Esophagus muscularis mucosa (tissue), 4 donors: Measurements from ENCODE around the gene FRS3.

ENCODE experiments used
- CTCF ChIP-seq, 3 experiments: fragments of 200-600 bp in 2 of 3; fragments of 450-650 bp in 1 of 3; sonication (generic) in 2 of 3; IDR thresholded peaks; one replicate each; pipeline ENCODE4 v1.5.1; 2017 to 2019; ENCODE audit warnings: antibody characterized with exemption in 3 of 3, mild to moderate bottlenecking in 2 of 3, moderate library complexity in 1 of 3
- EP300 ChIP-seq: sonication (generic); formaldehyde crosslinking; IDR thresholded peaks from one replicate; pipeline ENCODE4 v1.6.1; 2017; ENCODE audit warnings: antibody characterized with exemption
- POLR2A ChIP-seq: fragments of 450-650 bp; IDR thresholded peaks from one replicate; pipeline ENCODE4 v1.6.1; 2017; ENCODE audit warnings: antibody characterized with exemption, moderate library complexity, mild to moderate bottlenecking, low read depth
- POLR2AphosphoS5 ChIP-seq, 2 donors: sonication (generic); formaldehyde crosslinking; IDR thresholded peaks; one replicate each; pipeline ENCODE4 v1.6.1; 2017; ENCODE audit warnings: antibody characterized with exemption in 2 of 2

GRCh38 chr6:41755895-41756294 lies 23.8 kb downstream of the FRS3 start:
- TF ChIP-seq CTCF (IDR thresholded peaks at IDR 0.05) (no peak), POLR2AphosphoS5 (IDR thresholded peaks at IDR 0.05) (no peak), POLR2A (no peak), EP300 (no peak)
